H1 (cell line): Measurements from ENCODE around the gene MLLT6. TPM values are rescaled to one million over a fixed set of nuclear protein-coding genes. Genes with fewer than 3 reads are reported as not detected.

Source experiments
- CHD7 ChIP-seq: fragments of 300-600 bp; sonication (generic); IDR thresholded peaks from 2 replicates; pipeline ENCODE4 v1.7.1; 2012; ENCODE audit warnings: low read length, moderate library complexity, mild to moderate bottlenecking, inconsistent platforms; ENCODE audit not compliant: insufficient replicate concordance
- EZH2 ChIP-seq: fragments of 200-600 bp; sonication (generic); IDR thresholded peaks from 2 replicates; pipeline ENCODE4 v1.7.1; 2012; ENCODE audit warnings: low read depth, mild to moderate bottlenecking, moderate library complexity, low read length, inconsistent platforms; ENCODE audit not compliant: severe bottlenecking
- POLR2A ChIP-seq, 2 experiments: IDR thresholded peaks; 1 replicate in 1 of 2; 2 replicates in 1 of 2; pipeline ENCODE4 v1.6.1; 2011; ENCODE audit warnings: low read depth in 2 of 2, low read length in 2 of 2, mild to moderate bottlenecking in 2 of 2; ENCODE audit errors: control extremely low read depth in 1 of 2
- polyA plus RNA-seq, 7 experiments: library from polyadenylated mRNA; depleted of rRNA in 3 of 7; stranded (reverse) in 5 of 7; unstranded in 2 of 7; fragments of >200 nt in 5 of 7; fragments of 200-250 nt in 2 of 7; gene quantifications; 1 replicate in 5 of 7; 2 replicates in 1 of 7; 4 replicates in 1 of 7; pipeline versions ENCODE4 v1.2.1 to v1.2.3, GENCODE V29; 2011 to 2013; ENCODE audit warnings: missing spikeins in 2 of 7, mixed read lengths in 2 of 7
- total RNA-seq: library from RNA; stranded (reverse); fragmentation: NEBNext Ultra II Directional; extraction: Animal tissue kit (Norgen Biotek cat#: 25700); gene quantifications from 2 replicates; pipeline ENCODE4 v1.2.1, GENCODE V29; 2021

Gene MLLT6
- total and polyA plus RNA-seq, 2 of the 8 experiments (the other 6 are each of a cell fraction or from before 2014, with no cell fraction given), result 6.5 to 8.0 TPM

DNA sequence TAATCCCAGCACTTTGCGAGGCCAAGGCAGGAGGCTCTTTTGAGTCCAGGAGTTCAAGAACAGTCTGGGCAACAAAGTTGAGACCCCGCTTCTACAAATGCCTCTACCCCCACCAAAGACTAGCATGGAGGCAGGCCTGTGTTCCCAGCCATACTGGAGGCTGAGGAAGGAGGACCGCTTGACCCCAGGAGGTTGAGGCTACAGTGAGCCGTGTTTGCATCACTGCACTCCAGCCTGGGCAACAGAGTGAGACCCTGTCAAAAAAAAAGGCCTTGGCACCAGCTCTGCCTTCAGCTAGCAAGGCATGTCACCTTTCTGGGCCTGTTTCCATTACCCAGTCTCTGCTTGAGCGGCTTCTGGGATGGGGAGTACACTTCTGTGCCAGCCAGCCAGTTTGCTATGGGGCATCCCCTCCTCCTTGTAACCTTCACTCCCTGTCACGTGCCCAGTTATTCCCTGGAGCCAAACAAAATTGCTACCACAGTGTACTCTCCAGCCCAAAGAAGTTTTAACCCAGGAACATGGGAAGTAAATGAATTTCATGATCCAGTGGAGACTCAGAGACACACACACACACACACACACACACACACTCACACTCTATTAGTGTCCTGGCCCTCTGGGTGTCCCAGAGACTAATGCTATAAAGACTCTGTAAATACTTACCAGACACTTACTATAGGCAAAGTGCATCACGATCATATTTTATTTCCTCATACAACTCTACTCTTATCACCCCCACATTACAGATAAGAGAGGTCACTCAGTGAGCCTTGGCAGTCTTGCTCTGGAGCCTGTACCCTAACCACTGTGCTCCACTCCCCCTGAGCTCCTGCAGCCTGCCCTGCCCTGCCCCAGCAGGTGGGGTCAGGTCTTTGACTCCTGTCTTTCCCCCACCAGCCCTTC is 27.6 kb downstream of the MLLT6 start (continued):
- TF ChIP-seq CHD7 (no peak), EZH2 (no peak), POLR2A (IDR thresholded peaks at IDR 0.05; ENCODE audit: control extremely low read depth in 1 of 2, low read depth in 2 of 2, low read length in 2 of 2) (peak in 1 of 2 experiments; percentile 3; a peak in 1 of 3 replicates)
